Adrenal gland (tissue), 5 donors: ENCODE data around the gene UBE2E3.

Source experiments
- POLR2A ChIP-seq, 2 donors: fragments of 450-650 bp; IDR thresholded peaks; one replicate each; pipeline ENCODE4 v1.6.1; 2017; ENCODE audit warnings: antibody characterized with exemption in 2 of 2, mild to moderate bottlenecking in 2 of 2, moderate library complexity in 1 of 2
- TF ChIP-seq, protein P1 (sequence below), 6 experiments: fragments of 450-650 bp in 4 of 6; fragments of 200-600 bp in 2 of 6; sonication (generic) in 1 of 6; IDR thresholded peaks; 1 replicate in 5 of 6; 2 replicates in 1 of 6; pipeline versions ENCODE4 v1.5.1 to v1.8.0; 2016 to 2021; ENCODE audit warnings: antibody characterized with exemption in 6 of 6, mild to moderate bottlenecking in 2 of 6, moderate library complexity in 1 of 6
- donor health status: DM: no; HTN: no; CAD: no.

- TF ChIP-seq, protein P1, sequence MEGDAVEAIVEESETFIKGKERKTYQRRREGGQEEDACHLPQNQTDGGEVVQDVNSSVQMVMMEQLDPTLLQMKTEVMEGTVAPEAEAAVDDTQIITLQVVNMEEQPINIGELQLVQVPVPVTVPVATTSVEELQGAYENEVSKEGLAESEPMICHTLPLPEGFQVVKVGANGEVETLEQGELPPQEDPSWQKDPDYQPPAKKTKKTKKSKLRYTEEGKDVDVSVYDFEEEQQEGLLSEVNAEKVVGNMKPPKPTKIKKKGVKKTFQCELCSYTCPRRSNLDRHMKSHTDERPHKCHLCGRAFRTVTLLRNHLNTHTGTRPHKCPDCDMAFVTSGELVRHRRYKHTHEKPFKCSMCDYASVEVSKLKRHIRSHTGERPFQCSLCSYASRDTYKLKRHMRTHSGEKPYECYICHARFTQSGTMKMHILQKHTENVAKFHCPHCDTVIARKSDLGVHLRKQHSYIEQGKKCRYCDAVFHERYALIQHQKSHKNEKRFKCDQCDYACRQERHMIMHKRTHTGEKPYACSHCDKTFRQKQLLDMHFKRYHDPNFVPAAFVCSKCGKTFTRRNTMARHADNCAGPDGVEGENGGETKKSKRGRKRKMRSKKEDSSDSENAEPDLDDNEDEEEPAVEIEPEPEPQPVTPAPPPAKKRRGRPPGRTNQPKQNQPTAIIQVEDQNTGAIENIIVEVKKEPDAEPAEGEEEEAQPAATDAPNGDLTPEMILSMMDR (IDR thresholded peaks at IDR 0.05): no peak
- no peak for TF ChIP-seq POLR2A (IDR thresholded peaks at IDR 0.05)
Measured at GRCh38 chr2:180960982-180961381, 19.4 kb upstream of the UBE2E3 start.
